Endothelial cell (in vitro differentiated cells): ENCODE measurements around the gene HSPB9. TPM values are rescaled to one million over a fixed set of nuclear protein-coding genes. Genes with fewer than 3 reads are reported as not detected.

Experiments
- DNase-seq: peaks from one replicate; pipeline ENCODE4 v3.0.0; 2021; ENCODE audit warnings: low spot score
- H3K27ac Mint-ChIP-seq: one replicate; pipeline ENCODE4 v1.8.0; 2021; ENCODE audit warnings: mixed read lengths, inconsistent platforms; ENCODE audit not compliant: unreplicated experiment
- H3K27me3 Mint-ChIP-seq: one replicate; pipeline ENCODE4 v1.8.0; 2021; ENCODE audit warnings: mild to moderate bottlenecking, moderate library complexity, mixed read lengths, inconsistent platforms; ENCODE audit not compliant: unreplicated experiment
- H3K36me3 Mint-ChIP-seq: one replicate; pipeline ENCODE4 v1.8.0; 2021; ENCODE audit warnings: mild to moderate bottlenecking, low read depth, mixed read lengths, inconsistent platforms; ENCODE audit not compliant: unreplicated experiment
- H3K4me1 Mint-ChIP-seq: one replicate; pipeline ENCODE4 v1.8.0; 2021; ENCODE audit warnings: mild to moderate bottlenecking, mixed read lengths, inconsistent platforms; ENCODE audit not compliant: unreplicated experiment
- H3K4me3 Mint-ChIP-seq: one replicate; pipeline ENCODE4 v1.8.0; 2021; ENCODE audit warnings: mild to moderate bottlenecking, mixed read lengths, inconsistent platforms; ENCODE audit not compliant: unreplicated experiment
- H3K9me3 Mint-ChIP-seq: one replicate; pipeline ENCODE4 v1.8.0; 2021; ENCODE audit warnings: mixed read lengths, inconsistent platforms; ENCODE audit not compliant: unreplicated experiment
- total RNA-seq: library from RNA; stranded (reverse); fragmentation: NEBNext Ultra II Directional; extraction: Animal tissue kit (Norgen Biotek cat#: 25700); gene quantifications from one replicate; pipeline ENCODE4 v1.2.1, GENCODE V29; 2021; ENCODE audit not compliant: unreplicated experiment
- TF ChIP-seq, protein P1 (sequence below): fragments of 200-600 bp; sonication (generic); IDR thresholded peaks from one replicate; pipeline ENCODE4 v1.5.0; 2021; ENCODE audit warnings: antibody characterized with exemption; ENCODE audit not compliant: unreplicated experiment

HSPB9 gene
- total RNA-seq, 1 donor from 2014 or later, result not detected

DNA sequence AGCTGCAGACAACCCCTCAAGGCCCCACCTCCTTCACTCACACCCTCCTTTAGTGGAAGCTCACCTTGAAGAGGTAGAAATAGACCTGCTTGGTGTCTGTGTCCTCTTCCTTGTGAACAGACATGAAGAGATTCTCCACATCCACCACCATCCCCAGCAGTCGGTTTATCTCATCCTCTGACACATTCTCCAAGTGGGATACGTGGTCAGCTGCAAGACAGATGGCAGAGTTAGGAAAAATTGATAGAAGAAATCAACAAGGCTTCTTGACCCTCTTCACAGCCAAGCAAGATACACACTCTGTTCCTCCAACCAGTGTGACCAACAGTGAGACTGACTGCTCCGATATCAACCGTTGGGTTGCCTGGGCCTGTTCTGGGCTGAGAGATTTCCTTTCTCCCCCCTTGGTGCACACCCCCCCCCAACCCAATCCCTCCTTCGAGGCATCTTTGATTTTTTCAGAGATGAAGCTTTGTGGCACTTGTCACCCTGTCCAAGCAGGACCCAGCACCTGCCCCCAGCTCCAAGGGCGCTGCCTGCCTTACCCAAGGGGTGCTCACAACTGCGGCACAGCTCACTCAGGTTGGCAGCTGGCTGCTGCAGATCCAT, 2.3 kb upstream of the HSPB9 start:
- Mint-ChIP-seq H3K4me3 (peak overlapping the region; percentile 29), H3K36me3 (peaks cover 7% of the 10 kb centered on the region), H3K4me1 (peaks cover 13% of the 10 kb centered on the region), H3K9me3 (no peaks in the 10 kb centered on the region), H3K27me3 (peaks cover 11% of the 10 kb centered on the region), H3K27ac (no peak overlapping the region)
- TF ChIP-seq, protein P1, sequence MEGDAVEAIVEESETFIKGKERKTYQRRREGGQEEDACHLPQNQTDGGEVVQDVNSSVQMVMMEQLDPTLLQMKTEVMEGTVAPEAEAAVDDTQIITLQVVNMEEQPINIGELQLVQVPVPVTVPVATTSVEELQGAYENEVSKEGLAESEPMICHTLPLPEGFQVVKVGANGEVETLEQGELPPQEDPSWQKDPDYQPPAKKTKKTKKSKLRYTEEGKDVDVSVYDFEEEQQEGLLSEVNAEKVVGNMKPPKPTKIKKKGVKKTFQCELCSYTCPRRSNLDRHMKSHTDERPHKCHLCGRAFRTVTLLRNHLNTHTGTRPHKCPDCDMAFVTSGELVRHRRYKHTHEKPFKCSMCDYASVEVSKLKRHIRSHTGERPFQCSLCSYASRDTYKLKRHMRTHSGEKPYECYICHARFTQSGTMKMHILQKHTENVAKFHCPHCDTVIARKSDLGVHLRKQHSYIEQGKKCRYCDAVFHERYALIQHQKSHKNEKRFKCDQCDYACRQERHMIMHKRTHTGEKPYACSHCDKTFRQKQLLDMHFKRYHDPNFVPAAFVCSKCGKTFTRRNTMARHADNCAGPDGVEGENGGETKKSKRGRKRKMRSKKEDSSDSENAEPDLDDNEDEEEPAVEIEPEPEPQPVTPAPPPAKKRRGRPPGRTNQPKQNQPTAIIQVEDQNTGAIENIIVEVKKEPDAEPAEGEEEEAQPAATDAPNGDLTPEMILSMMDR, result no peak
- no peak for DNase-seq

DNA sequence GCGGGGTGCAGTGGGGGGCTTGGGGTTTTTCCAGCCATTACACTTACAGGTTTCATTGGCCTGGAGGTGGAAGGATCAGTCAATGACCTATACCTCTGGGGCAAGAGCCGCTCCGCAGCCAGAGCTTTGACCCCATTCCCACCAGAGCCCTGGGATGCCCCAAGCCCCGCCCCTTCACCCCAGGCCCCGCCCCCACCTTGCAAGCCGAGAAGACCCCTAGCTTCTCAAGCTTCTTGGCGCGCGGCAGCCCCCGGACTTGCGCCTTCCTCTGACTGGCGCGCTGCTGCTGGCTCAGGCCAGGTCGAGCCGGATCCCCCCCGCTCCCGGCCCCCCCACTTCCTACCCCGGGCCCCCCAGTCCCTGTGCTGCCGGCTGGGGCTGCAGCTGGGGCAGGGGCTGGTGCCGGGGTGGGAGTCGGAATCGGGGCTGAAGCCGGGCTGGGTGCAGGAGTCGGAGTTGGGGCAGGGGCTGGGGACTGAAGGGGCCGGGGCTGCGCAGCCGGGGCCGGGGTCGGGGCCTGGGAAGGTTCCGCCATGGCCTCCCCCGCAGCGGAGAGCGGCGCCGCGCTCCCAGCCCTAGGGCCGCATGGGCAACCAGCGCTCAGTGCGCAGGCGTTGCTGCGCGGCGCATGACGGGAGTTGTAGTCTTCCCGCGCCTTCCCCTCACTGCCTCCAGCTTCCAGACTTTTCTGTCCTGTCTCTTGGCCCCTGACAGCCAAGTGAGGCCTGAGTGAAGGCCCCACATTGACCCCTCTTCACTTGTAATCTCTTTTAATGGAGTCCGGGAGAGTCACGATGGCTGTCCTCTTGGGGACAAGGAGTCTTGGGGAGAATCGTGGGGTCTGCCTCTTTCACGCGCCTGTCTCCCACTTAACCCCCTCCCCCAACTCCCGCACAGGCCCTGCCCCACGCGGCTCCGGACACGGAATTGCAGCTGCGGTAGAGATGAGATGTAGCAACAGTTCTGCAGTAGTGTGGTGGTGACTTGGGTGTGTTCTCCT, 1.5 kb upstream of the HSPB9 start, which contains the start of gene KAT2A:
KAT2A (minus strand) TSS at position 598 of the 1,000 bp plus-strand sequence; CDS start at position 535, 63 bp downstream.
- DNase-seq, result peak; percentile 77
- Mint-ChIP-seq H3K4me1 (peaks cover 13% of the 10 kb centered on the region), H3K9me3 (no peaks in the 10 kb centered on the region), H3K36me3 (peaks cover 15% of the 10 kb centered on the region), H3K27ac (peak within 1 kb of the TSS; percentile 61), H3K4me3 (peak within 1 kb of the TSS; percentile 74), H3K27me3 (peaks cover 11% of the 10 kb centered on the region)
- TF ChIP-seq, protein P1, result no peak

DNA sequence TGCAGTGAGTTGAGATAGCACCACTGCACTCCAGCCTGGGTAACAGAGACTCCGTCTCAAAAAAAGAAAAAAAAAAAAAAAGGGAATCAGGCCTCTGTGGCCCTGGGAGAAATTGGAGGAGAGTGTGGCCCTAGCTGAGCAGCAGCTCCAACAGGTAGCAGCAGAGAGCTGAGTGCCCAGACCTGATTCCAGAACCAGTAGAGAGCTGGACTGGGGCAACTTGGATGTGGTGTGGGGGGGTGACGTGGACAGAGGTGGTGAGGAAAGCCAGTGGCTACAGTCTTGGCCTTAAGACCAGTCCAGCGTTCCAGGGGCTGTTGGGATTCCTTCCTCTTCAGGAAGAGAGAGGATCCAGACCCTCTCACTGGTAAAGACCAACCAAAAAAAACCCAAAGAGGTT, 1.7 kb downstream of the HSPB9 start:
- no peak overlapping the region for H3K27ac Mint-ChIP-seq
- TF ChIP-seq, protein P1, result no peak
- H3K9me3 Mint-ChIP-seq, result no peaks in the 10 kb centered on the region
- H3K36me3 Mint-ChIP-seq, result peaks cover 39% of the 10 kb centered on the region
- H3K4me1 Mint-ChIP-seq, result peaks cover 10% of the 10 kb centered on the region
- H3K4me3 Mint-ChIP-seq, result no peak overlapping the region
- no peak for DNase-seq
- H3K27me3 Mint-ChIP-seq, result peaks cover 8% of the 10 kb centered on the region

DNA sequence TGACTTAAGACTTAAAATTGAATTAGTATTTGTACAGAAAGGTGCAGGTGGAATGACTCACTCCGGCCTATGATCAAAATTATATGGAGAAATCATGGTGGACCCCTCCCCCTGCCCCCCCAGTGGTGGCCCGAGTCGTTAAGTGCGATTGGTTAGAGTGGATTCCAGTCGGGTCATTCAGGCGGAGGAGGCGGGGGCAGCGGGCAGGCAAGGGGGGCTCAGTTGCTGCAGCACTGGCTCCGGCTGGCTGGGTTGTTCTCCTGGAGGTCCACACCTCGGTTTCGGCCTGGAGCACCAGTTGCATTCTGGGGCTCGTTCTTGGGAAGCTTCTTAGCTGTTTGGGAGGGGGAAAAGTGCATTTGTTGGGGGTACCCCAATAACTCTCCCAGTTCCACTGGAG, 3.0 kb downstream of the HSPB9 start:
- Mint-ChIP-seq H3K4me1 (peaks cover 12% of the 10 kb centered on the region), H3K4me3 (peak overlapping the region; percentile 56), H3K9me3 (no peaks in the 10 kb centered on the region), H3K36me3 (peaks cover 47% of the 10 kb centered on the region), H3K27ac (no peak overlapping the region), H3K27me3 (peaks cover 10% of the 10 kb centered on the region)
- no peak for DNase-seq
- TF ChIP-seq, protein P1, result no peak
